ENCODE data around the gene KLHL21. TPM values are rescaled to one million over a fixed set of nuclear protein-coding genes. Genes with fewer than 3 reads are reported as not detected.

The KLHL21 gene
- total and polyA plus RNA-seq, 4 donors = 8.7 to 30.4 (median 16.6) TPM

DNA sequence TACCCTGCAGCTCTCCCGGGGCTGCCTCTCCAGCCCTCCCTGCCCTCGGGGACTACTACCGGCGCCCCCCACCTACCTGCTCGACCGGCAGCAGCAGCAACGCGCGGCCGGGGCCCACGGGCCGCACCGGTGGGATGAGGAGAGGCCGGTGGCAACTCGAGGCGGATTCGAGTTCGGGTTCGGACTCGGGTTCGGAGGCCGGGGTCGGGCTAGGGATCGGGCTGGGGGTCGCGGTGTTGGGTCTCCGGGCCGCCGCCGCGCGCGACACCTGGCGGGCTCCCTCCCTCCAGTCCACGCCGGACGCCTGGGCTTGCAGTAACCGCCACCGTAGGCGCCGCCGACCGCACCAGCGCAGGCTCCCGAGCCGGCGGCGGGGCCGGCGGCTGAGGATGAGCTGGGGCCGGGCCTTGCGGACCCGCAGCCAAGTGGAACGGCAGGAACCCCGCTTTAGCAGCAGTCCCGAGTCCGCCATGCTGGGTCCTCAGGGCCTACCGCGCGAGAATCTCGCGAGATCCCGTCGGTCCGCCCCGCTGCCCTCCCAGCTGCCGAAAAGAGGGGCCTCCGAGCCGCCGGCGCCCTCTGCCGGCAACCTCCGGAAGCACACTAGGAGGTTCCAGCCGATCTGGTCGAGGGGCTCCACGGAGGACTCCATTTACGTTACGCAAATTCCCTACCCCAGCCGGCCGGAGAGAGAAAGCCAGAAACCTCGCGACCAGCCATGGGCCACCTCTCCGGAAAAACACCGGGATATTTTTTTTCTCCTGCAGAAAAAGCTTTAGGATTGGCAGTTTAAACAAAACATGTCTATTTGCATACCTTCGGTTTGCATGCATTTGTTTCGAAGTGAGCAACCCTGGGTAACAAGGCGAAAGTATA is 48.4 kb downstream of the KLHL21 start, which contains the start of gene NOL9:
Gene NOL9, minus strand, starts transcription at position 483 of the 876 bp plus-strand sequence. Its CDS starts 11 bp downstream, at position 472.
- peaks cover 2 to 10% (median 6%) of the 10 kb centered on the region in 4 donors for H3K36me3 ChIP-seq (ENCODE audit: control insufficient read depth in 4 of 4, insufficient read depth in 3 of 4, low read depth in 1 of 4, low read length in 3 of 4)
- peak within 1 kb of the TSS; percentile 77 to 88 for H3K9ac ChIP-seq (ENCODE audit: low read depth in 1 of 2, low read length in 2 of 2)
- no peaks in the 10 kb centered on the region for H3K27me3 ChIP-seq (ENCODE audit: control insufficient read depth in 4 of 4, insufficient read depth in 4 of 4, low read length in 3 of 4)
- under 1% methylated on average over 87 of the region's 87 CpGs for WGBS
- DNase-seq (ENCODE audit: low spot score) = peak; percentile 94
- H3K4me1 ChIP-seq (ENCODE audit: control insufficient read depth in 4 of 4, insufficient read depth in 4 of 4, low read length in 3 of 4) = peaks cover 4 to 17% (median 11%) of the 10 kb centered on the region in 4 donors
- H3K9me3 ChIP-seq (ENCODE audit: control insufficient read depth in 4 of 4, low read length in 3 of 4) = no peaks in the 10 kb centered on the region
- TF ChIP-seq HNF4A (conservative IDR thresholded peaks at IDR 0.05) = peak; percentile 22 to 34
- TF ChIP-seq, protein P1, sequence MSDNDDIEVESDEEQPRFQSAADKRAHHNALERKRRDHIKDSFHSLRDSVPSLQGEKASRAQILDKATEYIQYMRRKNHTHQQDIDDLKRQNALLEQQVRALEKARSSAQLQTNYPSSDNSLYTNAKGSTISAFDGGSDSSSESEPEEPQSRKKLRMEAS (IDR thresholded peaks at IDR 0.05) = peak; percentile 15
- TF ChIP-seq JUND (IDR thresholded peaks at IDR 0.05) = no peak
- TF ChIP-seq RAD21 (IDR thresholded peaks at IDR 0.05) = peak; percentile 81 to 89
- TF ChIP-seq, protein P2, sequence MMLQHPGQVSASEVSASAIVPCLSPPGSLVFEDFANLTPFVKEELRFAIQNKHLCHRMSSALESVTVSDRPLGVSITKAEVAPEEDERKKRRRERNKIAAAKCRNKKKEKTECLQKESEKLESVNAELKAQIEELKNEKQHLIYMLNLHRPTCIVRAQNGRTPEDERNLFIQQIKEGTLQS (IDR thresholded peaks at IDR 0.05) = no peak
- no peak for TF ChIP-seq TAF1 (conservative IDR thresholded peaks at IDR 0.05)
- TF ChIP-seq HNF4G (IDR thresholded peaks at IDR 0.05) = no peak
- peak; percentile 19 for TF ChIP-seq FOXA2 (IDR thresholded peaks at IDR 0.05)
- TF ChIP-seq, protein P3, sequence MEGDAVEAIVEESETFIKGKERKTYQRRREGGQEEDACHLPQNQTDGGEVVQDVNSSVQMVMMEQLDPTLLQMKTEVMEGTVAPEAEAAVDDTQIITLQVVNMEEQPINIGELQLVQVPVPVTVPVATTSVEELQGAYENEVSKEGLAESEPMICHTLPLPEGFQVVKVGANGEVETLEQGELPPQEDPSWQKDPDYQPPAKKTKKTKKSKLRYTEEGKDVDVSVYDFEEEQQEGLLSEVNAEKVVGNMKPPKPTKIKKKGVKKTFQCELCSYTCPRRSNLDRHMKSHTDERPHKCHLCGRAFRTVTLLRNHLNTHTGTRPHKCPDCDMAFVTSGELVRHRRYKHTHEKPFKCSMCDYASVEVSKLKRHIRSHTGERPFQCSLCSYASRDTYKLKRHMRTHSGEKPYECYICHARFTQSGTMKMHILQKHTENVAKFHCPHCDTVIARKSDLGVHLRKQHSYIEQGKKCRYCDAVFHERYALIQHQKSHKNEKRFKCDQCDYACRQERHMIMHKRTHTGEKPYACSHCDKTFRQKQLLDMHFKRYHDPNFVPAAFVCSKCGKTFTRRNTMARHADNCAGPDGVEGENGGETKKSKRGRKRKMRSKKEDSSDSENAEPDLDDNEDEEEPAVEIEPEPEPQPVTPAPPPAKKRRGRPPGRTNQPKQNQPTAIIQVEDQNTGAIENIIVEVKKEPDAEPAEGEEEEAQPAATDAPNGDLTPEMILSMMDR (IDR thresholded peaks at IDR 0.05; ENCODE audit: low read depth, low read length, missing input control) = peak; percentile 96
- TF ChIP-seq, protein P4, sequence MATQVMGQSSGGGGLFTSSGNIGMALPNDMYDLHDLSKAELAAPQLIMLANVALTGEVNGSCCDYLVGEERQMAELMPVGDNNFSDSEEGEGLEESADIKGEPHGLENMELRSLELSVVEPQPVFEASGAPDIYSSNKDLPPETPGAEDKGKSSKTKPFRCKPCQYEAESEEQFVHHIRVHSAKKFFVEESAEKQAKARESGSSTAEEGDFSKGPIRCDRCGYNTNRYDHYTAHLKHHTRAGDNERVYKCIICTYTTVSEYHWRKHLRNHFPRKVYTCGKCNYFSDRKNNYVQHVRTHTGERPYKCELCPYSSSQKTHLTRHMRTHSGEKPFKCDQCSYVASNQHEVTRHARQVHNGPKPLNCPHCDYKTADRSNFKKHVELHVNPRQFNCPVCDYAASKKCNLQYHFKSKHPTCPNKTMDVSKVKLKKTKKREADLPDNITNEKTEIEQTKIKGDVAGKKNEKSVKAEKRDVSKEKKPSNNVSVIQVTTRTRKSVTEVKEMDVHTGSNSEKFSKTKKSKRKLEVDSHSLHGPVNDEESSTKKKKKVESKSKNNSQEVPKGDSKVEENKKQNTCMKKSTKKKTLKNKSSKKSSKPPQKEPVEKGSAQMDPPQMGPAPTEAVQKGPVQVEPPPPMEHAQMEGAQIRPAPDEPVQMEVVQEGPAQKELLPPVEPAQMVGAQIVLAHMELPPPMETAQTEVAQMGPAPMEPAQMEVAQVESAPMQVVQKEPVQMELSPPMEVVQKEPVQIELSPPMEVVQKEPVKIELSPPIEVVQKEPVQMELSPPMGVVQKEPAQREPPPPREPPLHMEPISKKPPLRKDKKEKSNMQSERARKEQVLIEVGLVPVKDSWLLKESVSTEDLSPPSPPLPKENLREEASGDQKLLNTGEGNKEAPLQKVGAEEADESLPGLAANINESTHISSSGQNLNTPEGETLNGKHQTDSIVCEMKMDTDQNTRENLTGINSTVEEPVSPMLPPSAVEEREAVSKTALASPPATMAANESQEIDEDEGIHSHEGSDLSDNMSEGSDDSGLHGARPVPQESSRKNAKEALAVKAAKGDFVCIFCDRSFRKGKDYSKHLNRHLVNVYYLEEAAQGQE (IDR thresholded peaks at IDR 0.05) = peak; percentile 45
- TF ChIP-seq RXRA (IDR thresholded peaks at IDR 0.05) = peak in 1 of 2 donors; percentile 6
- TF ChIP-seq, protein P5, sequence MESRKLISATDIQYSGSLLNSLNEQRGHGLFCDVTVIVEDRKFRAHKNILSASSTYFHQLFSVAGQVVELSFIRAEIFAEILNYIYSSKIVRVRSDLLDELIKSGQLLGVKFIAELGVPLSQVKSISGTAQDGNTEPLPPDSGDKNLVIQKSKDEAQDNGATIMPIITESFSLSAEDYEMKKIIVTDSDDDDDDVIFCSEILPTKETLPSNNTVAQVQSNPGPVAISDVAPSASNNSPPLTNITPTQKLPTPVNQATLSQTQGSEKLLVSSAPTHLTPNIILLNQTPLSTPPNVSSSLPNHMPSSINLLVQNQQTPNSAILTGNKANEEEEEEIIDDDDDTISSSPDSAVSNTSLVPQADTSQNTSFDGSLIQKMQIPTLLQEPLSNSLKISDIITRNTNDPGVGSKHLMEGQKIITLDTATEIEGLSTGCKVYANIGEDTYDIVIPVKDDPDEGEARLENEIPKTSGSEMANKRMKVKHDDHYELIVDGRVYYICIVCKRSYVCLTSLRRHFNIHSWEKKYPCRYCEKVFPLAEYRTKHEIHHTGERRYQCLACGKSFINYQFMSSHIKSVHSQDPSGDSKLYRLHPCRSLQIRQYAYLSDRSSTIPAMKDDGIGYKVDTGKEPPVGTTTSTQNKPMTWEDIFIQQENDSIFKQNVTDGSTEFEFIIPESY (IDR thresholded peaks at IDR 0.05) = peak; percentile 99
- TF ChIP-seq YY1 (IDR thresholded peaks at IDR 0.05) = peak; percentile 97
- peak in 1 of 2 donors; percentile 57 for TF ChIP-seq GABPA (IDR thresholded peaks at IDR 0.05 in 1 of 2, conservative IDR thresholded peaks at IDR 0.05 in 1 of 2)
- TF ChIP-seq NR2F2 (IDR thresholded peaks at IDR 0.05) = no peak
- peak; percentile 45 for TF ChIP-seq FOXA1 (IDR thresholded peaks at IDR 0.05)
- TF ChIP-seq EGR1 (IDR thresholded peaks at IDR 0.05; ENCODE audit: low read depth in 2 of 2) = no peak
- peak; percentile 9 for TF ChIP-seq SP1 (IDR thresholded peaks at IDR 0.05)
- peak within 1 kb of the TSS; percentile 57 to 64 for H3K27ac ChIP-seq (ENCODE audit: low read depth in 1 of 2, low read length in 2 of 2)
- peak within 1 kb of the TSS; percentile 89 to 97 (median 95) for H3K4me3 ChIP-seq (ENCODE audit: low read depth in 1 of 3, low read length in 3 of 3)
